ENCODE results near the gene MFSD2A.
A peak's percentile ranks its signal among the peaks of the same experiment; 100 is the strongest.
"Not testable (repeated sequence)": the region's sequence is repeated elsewhere in the genome, so short reads cannot be mapped to it uniquely, and the experiment has no call there.

The MFSD2A gene

DNA sequence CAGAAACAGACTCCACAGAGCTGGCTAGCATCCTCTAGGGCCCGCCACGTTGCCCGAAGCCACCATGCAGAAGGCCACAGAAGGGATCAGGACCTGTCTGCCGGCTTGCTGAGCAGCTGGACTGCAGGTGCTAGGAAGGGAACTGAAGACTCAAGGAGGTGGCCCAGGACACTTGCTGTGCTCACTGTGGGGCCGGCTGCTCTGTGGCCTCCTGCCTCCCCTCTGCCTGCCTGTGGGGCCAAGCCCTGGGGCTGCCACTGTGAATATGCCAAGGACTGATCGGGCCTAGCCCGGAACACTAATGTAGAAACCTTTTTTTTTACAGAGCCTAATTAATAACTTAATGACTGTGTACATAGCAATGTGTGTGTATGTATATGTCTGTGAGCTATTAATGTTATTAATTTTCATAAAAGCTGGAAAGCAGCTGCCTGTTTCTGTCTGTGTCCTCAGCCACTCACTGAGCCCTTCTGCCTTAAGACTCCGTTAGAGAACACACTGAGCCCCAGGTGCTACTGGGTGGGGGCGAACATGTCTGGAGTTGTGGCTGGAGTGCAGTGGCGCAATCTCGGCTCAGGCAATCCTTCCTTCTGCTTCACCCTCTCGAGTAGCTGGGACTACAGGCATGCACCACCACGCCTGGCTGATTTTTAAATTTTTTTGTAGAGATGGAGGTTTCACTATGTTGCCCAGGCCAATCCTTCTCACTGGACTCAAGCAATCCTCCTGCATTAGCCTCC, 14.8 kb downstream of the MFSD2A start:
- no peak for TF ChIP-seq POLR2A (IDR thresholded peaks at IDR 0.05; ENCODE audit: low read depth, low read length)
- DNase-seq (ENCODE audit: insufficient read length, low spot score) (no peak), FAIRE-seq (no peak)

DNA sequence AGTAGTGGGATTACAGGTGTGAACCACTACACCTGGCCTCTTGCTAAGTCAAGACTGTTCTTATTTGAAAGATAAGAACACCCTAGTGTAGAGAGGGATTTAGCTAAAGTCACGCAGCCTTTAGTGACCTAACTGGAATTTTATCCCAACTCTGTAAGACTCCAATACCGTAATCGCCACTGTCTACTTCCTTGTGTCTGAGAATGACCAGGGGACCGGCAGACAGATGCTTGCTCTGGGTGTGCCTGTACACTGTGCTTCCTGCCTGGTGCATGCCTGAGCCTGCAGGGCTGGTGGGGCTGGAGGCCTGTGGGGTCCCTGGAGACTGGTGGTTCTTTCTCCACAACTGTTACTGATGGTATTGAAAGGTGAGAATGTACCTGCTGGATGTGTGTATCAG, 15.3 kb downstream of the MFSD2A start:
- no peak for FAIRE-seq
- DNase-seq (ENCODE audit: insufficient read length, low spot score): no peak
- TF ChIP-seq POLR2A (IDR thresholded peaks at IDR 0.05; ENCODE audit: low read depth, low read length): no peak

DNA sequence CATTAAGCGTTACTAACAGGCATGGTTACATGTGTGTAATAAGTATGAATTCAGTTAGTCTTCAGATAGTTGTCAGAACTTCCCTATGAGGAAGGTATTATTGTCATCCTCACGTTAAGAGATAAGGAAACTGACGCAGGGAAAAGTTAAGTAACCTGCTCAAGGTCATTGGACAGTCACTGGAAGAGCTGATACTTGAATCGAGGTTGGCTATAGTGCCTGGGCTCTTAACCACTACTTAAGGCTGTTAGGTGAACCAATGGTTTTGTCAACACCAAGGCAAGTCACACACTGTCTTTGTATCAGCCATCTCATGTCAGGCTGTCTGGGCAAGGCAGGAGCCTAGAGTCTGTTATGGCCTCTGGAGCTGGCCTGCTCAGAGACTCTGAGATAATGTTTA, 16.2 kb downstream of the MFSD2A start:
- TF ChIP-seq POLR2A (IDR thresholded peaks at IDR 0.05; ENCODE audit: low read depth, low read length): no peak
- no peak for DNase-seq (ENCODE audit: insufficient read length, low spot score)
- no peak for FAIRE-seq

DNA sequence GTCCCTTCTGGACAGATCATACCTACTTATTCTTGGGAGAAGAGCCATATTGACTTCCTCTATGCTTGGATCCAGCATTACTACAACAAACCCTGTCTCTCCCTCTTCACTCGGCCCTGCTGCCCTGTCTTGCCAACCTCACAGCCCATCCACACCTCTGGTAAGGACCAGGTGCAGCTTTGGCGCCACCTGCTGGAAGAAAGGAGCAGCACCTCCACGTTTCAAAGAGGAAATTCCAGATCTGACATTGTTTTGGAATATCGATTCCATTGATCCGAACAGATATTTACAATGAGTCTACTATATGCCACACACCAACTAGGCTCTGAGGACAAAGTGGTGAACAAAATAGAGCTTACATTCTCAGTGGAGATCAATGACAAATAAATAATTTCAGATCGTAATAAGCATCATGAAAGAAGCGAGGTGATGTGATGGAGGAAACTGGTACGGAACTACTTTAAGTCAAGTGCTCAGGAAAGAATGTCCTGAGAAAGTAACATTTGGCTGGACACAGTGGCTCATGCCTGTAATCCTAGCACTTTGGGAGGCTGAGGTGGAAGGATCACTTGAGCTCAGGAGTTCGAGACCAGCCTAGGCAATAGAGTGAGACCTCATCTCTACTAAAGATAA, 18.7 kb downstream of the MFSD2A start:
- TF ChIP-seq POLR2A (IDR thresholded peaks at IDR 0.05; ENCODE audit: low read depth, low read length): no peak
- peak; percentile 79 for DNase-seq (ENCODE audit: insufficient read length, low spot score)
- peak; percentile 20 for FAIRE-seq

DNA sequence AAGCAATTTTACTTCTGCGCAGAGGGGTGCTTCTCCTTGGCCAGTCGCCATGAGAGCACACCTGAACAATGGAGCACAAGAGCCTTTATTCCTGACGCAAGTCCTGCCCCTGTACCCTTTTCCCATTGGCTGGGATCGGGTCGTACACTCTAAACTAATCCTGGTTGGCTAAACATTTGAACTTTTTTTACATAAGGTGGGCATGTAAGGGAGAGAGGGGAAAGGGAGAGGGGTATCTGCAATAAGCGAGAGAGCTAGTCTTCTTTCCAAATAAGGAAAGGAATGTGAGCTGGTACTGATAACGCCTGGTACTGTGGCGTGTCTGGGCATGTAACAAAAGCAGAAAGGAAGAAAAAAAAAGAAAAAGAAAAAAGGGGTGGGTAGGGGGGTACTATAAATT, 21.8 kb downstream of the MFSD2A start:
- FAIRE-seq (no peak), DNase-seq (ENCODE audit: insufficient read length, low spot score) (no peak)
- TF ChIP-seq POLR2A (IDR thresholded peaks at IDR 0.05; ENCODE audit: low read depth, low read length): no peak

DNA sequence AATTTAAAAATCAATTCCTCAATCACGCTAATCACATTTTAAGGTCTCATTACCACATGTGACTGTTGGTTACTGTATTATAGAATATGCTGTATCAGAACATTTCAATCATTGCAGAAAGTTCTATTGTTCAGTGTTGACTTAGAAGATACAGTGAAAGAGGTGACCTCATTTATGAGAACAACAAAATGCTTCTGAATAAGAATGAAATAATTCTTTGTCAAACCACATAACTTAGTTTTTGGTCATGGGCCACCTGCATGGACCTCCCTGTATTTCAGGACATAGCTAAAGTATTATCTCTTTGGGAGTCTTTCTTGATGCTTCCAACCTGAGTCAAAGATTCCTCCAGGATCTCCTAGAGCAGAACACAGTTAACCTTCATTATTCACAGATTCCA, 22.3 kb downstream of the MFSD2A start:
- no peak for TF ChIP-seq POLR2A (IDR thresholded peaks at IDR 0.05; ENCODE audit: low read depth, low read length)
- no peak for FAIRE-seq
- DNase-seq (ENCODE audit: insufficient read length, low spot score): no peak

DNA sequence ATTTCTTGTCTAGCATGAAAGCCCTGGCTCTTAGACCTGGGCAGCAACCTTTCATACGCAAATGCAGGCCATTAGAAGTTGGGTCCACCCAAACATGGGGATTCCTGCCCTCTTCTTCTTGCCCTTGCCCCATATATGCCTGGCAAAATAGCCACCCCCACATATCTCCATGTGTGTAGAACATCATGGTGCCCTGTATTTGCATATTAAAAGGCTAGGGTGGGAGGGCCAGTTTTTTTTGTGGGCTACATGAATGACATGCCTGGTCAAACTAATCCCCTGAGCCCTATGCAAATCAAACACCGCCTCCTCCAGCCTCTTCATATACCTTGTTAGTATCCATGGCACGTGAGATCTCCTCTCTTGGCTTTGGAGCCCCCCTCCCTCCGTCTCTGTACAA, 24.7 kb downstream of the MFSD2A start:
- DNase-seq (ENCODE audit: insufficient read length, low spot score) (no peak), FAIRE-seq (no peak)
- TF ChIP-seq POLR2A (IDR thresholded peaks at IDR 0.05; ENCODE audit: low read depth, low read length): no peak

DNA sequence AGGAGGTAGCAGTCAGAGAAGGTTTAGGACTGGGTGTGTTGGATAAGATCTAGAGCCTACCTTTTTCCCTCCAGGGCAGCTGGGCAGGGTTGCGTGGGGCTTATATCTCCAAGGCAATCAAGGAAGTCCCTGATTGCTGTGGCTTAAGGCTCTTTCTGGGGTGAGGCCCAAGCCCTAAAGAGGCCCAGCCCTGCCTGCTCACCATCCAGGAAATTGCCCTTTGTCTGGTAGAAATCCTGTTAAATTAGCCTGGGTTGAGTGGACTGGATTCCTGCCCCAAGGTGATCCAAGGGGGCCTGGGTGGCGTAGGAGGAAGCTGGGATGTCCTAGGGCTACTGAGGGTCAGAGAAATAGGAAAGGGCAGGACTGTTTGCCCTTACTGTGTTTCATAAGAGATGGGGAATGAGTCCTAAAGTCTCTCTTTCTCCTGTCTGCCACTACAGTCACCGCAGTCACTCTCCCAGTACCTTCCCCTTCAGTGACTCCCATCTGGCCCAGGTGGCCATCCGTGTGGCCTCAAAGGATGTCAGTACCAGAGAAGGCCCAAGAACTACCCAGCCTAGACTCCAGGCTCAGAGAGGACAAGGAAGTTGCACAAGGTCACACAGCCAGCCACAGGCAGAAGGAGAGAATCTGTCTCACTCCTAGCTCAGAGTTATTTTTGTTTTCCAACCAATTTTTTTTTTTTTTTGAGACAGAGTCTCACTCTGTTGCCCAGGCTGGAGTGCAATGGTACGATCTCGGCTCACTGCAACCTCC, 25.8 kb downstream of the MFSD2A start:
- DNase-seq (ENCODE audit: insufficient read length, low spot score) (no peak), FAIRE-seq (no peak)
- no peak for TF ChIP-seq POLR2A (IDR thresholded peaks at IDR 0.05; ENCODE audit: low read depth, low read length)

DNA sequence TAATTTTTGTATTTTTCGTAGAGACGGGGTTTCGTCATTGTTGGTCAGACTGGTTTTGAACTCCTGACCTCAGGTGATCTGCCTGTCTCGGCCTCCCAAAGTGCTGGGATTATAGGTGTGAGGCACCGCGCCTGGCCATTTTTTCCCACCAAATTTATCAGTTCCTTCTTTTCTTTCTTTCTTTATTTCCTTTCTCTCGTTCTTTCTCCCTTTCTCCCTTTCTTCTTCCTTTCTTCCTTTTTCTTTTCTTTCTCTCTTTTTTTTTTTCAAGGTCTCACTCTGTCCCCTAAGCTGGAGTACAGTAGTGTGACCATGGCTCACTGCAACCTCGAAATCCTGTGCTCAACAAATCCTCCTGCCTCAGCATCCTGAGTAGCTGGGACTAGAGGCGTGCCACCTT, 26.4 kb downstream of the MFSD2A start:
- DNase-seq (ENCODE audit: insufficient read length, low spot score): no peak
- no peak for TF ChIP-seq POLR2A (IDR thresholded peaks at IDR 0.05; ENCODE audit: low read depth, low read length)
- no peak for FAIRE-seq

DNA sequence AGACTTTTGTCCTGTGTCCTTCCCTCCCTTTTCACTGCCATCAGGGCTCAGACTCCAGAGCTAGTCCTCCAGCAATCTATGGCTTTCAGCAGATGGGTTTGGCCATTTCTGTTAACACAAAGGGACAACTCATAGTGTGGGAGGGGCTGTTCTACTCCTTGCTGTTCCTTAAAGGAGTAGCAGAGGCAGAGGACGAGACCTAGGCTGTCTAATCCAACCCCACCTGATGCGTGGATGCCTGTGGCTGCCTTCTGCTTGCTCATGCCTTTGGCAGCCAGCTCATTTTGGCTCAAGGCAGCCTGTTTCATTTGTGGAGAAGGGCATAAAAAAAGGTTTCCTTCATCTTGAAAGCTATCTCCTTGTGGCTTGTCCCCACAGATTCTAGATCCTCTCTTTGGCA, 27.0 kb downstream of the MFSD2A start:
- peak; percentile 87 for DNase-seq (ENCODE audit: insufficient read length, low spot score)
- no peak for TF ChIP-seq POLR2A (IDR thresholded peaks at IDR 0.05; ENCODE audit: low read depth, low read length)
- FAIRE-seq: peak; percentile 98

DNA sequence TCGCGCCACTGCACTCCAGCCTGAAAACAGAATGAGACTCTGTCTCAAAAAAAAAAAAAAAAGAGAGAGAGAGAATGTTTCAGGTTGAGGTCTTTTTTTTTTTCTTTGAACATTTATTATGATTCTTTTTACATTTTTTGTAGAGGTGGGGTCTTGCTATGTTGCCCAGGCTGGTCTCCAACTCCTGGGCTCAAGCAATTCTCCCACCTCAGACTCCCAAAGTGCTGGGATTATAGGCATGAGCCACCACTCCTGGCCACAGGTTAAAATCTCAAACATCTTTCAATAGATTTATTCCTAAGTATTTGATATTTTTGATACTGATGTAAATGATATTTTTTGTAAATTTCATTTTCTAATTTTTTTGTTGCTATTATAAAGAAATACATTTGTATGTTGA, 29.5 kb downstream of the MFSD2A start:
- DNase-seq (ENCODE audit: insufficient read length, low spot score); FAIRE-seq: not testable (repeated sequence)

DNA sequence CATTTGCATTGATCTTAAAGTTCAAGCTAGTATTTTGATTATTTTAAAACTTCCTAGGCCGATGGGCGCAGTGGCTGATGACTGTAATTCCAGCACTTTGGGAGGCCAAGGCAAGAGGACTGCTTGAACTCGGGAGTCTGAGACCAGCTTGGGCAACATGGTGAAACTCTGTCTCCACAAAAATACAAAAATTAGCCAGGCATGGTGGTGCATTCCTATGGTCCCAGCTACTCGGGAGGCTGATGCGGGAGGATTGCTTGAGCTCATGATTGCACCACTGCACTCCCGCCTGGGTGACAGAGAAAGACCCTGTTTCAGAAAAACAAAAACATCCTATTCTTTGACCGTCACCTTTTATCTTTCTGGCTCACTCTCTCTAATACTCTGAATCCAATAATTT, 30.0 kb downstream of the MFSD2A start:
- no peak for FAIRE-seq
- no peak for DNase-seq (ENCODE audit: insufficient read length, low spot score)
- TF ChIP-seq POLR2A (IDR thresholded peaks at IDR 0.05; ENCODE audit: low read depth, low read length): no peak

DNA sequence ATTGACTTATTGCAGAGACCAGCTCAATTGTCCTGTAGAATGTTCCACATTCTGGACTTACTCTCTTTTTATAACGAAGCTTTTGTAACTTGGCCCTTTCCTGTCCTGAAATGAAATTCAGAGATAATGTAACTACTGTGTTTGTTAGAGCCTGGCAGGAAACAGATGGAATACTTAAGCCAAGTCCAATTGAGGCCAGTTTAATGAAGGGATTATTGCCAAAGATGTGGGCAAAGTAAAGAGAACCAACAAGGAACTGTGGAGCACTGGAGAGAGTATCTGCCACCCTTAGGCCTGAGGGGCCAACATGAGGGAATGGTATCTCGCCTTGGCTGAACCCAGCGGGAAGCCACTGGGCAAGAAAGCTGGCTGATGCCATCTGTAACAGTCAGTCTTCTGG, 32.9 kb downstream of the MFSD2A start:
- TF ChIP-seq POLR2A (IDR thresholded peaks at IDR 0.05; ENCODE audit: low read depth, low read length): no peak

DNA sequence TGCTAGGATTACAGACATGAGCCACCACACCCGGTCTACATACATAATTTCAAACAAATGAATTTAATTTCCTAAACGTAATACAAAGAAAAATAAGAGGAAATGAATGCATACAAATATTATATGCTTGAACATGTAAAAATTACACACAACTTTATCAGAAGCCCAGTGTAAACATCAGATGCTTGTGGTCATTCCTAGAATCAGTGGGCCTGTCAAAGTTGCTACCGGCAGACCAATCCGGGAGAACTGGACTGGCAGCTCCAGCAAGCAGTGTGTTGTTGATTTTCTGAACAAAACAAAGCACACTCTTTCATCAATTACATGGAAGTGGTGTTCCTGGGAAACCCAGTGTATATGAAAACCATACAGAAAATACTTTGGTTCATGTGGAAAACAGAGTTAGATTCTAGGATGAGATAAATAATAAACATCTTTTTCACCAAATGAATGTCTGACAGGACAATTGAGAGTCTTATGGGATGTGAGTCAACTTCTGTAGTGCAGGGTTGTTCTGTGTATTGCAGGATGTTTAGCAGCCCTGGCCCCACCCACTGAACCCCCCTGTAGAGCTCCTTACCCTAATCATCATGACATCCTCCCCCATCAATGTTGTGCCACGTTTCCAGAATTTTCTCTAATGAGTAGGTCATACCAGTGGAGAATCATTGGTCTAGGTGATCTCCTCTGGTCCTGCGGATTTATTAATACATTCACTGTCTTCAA, 33.8 kb downstream of the MFSD2A start:
- TF ChIP-seq POLR2A (IDR thresholded peaks at IDR 0.05; ENCODE audit: low read depth, low read length): no peak
- no peak for DNase-seq (ENCODE audit: insufficient read length, low spot score)
- FAIRE-seq: no peak

More for the DNA sequence above, 32.9 kb downstream of the MFSD2A start:
- FAIRE-seq (no peak), DNase-seq (ENCODE audit: insufficient read length, low spot score) (no peak)
